SK-N-SH treated with all-trans-retinoic acid at 6 μM for 48 hours (cell line): ENCODE data around the gene SRPK2.
"Not testable (repeated sequence)": the region's sequence is repeated elsewhere in the genome, so short reads cannot be mapped to it uniquely, and the experiment has no call there.

Experiments
- ATAC-seq: fragments of 200-7000 bp; cut with Tn5 transposase; 3 replicates; pipeline ENCODE4 v1.9.1; 2020; ENCODE audit warnings: mild to moderate bottlenecking, moderate library complexity
- ARNTL ChIP-seq: fragments of 450-650 bp; formaldehyde crosslinking; IDR thresholded peaks from 2 replicates; pipeline ENCODE4 v1.5.0; 2020; ENCODE audit warnings: low read depth, mild to moderate bottlenecking, moderate library complexity, borderline replicate concordance
- CSDC2 ChIP-seq: fragments of 250-450 bp; sonication (Bioruptor Pico); IDR thresholded peaks from 2 replicates; pipeline ENCODE4 v1.5.0; 2020; ENCODE audit warnings: mild to moderate bottlenecking, moderate library complexity
- CSRNP3 ChIP-seq: fragments of 250-450 bp; sonication (Bioruptor Pico); IDR thresholded peaks from 2 replicates; pipeline ENCODE4 v1.5.1; 2021; ENCODE audit warnings: mild to moderate bottlenecking, moderate library complexity
- ESRRG ChIP-seq: fragments of 250-450 bp; sonication (Bioruptor Pico); IDR thresholded peaks from 2 replicates; pipeline ENCODE4 v1.6.1; 2021; ENCODE audit warnings: mild to moderate bottlenecking
- GLIS3 ChIP-seq: fragments of 250-450 bp; sonication (Bioruptor Pico); IDR thresholded peaks from 2 replicates; pipeline ENCODE4 v1.5.0; 2020; ENCODE audit warnings: mild to moderate bottlenecking, moderate library complexity
- ISL1 ChIP-seq: fragments of 250-450 bp; sonication (Bioruptor Pico); IDR thresholded peaks from 2 replicates; pipeline ENCODE4 v2.1.2; 2022; ENCODE audit warnings: mild to moderate bottlenecking, moderate library complexity
- OSR1 ChIP-seq: fragments of 250-450 bp; sonication (Bioruptor Pico); IDR thresholded peaks from 2 replicates; pipeline ENCODE4 v1.8.0; 2022; ENCODE audit warnings: moderate library complexity, mild to moderate bottlenecking, inconsistent platforms
- PATZ1 ChIP-seq: fragments of 250-450 bp; sonication (Bioruptor Pico); IDR thresholded peaks from 2 replicates; pipeline ENCODE4 v1.8.0; 2020; ENCODE audit warnings: mild to moderate bottlenecking, moderate library complexity, borderline replicate concordance
- RARB ChIP-seq: fragments of 250-450 bp; sonication (Bioruptor Pico); IDR thresholded peaks from 2 replicates; pipeline ENCODE4 v1.8.0; 2021; ENCODE audit warnings: mild to moderate bottlenecking, moderate library complexity
- SNAI2 ChIP-seq: fragments of 250-450 bp; sonication (Bioruptor Pico); IDR thresholded peaks from 2 replicates; pipeline ENCODE4 v1.5.0; 2020; ENCODE audit warnings: mild to moderate bottlenecking, moderate library complexity
- TCF4 ChIP-seq: fragments of 250-450 bp; sonication (Bioruptor Pico); IDR thresholded peaks from 2 replicates; pipeline ENCODE4 v1.8.0; 2021; ENCODE audit warnings: mild to moderate bottlenecking, moderate library complexity, borderline replicate concordance
- TOX ChIP-seq: fragments of 250-450 bp; sonication (Bioruptor Pico); IDR thresholded peaks from 2 replicates; pipeline ENCODE4 v1.8.0; 2021; ENCODE audit warnings: mild to moderate bottlenecking, moderate library complexity, borderline replicate concordance
- TSHZ2 ChIP-seq: fragments of 250-450 bp; sonication (Bioruptor Pico); IDR thresholded peaks from 2 replicates; pipeline ENCODE4 v1.5.0; 2020; ENCODE audit warnings: mild to moderate bottlenecking, moderate library complexity
- ZC3H10 ChIP-seq: fragments of 250-450 bp; sonication (Bioruptor Pico); IDR thresholded peaks from 2 replicates; pipeline ENCODE4 v1.5.1; 2021; ENCODE audit warnings: mild to moderate bottlenecking, moderate library complexity
- ZFP3 ChIP-seq: fragments of 250-450 bp; sonication (Bioruptor Pico); IDR thresholded peaks from 2 replicates; pipeline ENCODE4 v1.5.0; 2020; ENCODE audit warnings: mild to moderate bottlenecking, moderate library complexity
- ZFP30 ChIP-seq: fragments of 450-650 bp; formaldehyde crosslinking; IDR thresholded peaks from 2 replicates; pipeline ENCODE4 v1.5.0; 2022; ENCODE audit warnings: mild to moderate bottlenecking, moderate library complexity
- ZNF70 ChIP-seq: fragments of 450-650 bp; formaldehyde crosslinking; IDR thresholded peaks from 2 replicates; pipeline ENCODE4 v1.5.0; 2020; ENCODE audit warnings: mild to moderate bottlenecking, moderate library complexity
- ZNF8 ChIP-seq: fragments of 450-650 bp; formaldehyde crosslinking; IDR thresholded peaks from 2 replicates; pipeline ENCODE4 v1.5.0; 2020; ENCODE audit warnings: mild to moderate bottlenecking, moderate library complexity

The SRPK2 gene

GRCh38 chr7:105234886-105235285 is 153.8 kb downstream of the SRPK2 start:
- no peak for ATAC-seq
- no peak for TF ChIP-seq PATZ1
- no peak for TF ChIP-seq GLIS3 (CRISPR knock-in tag)
- TF ChIP-seq TSHZ2 (CRISPR knock-in tag) = no peak
- no peak for TF ChIP-seq CSRNP3 (CRISPR knock-in tag)
- TF ChIP-seq ZFP3 (CRISPR knock-in tag) = no peak
- no peak for TF ChIP-seq RARB
- no peak for TF ChIP-seq CSDC2 (CRISPR knock-in tag)
- no peak for TF ChIP-seq ZFP30 (CRISPR knock-in tag)
- TF ChIP-seq ZNF70 (CRISPR knock-in tag) = no peak
- TF ChIP-seq TCF4 = no peak
- TF ChIP-seq ESRRG (CRISPR knock-in tag) = no peak
- TF ChIP-seq TOX (CRISPR knock-in tag) = no peak
- TF ChIP-seq SNAI2 (CRISPR knock-in tag) = no peak
- TF ChIP-seq ISL1 (CRISPR knock-in tag) = no peak
- no peak for TF ChIP-seq ZC3H10 (CRISPR knock-in tag)
- TF ChIP-seq ARNTL (CRISPR knock-in tag) = no peak
- TF ChIP-seq ZNF8 (CRISPR knock-in tag) = no peak
- TF ChIP-seq OSR1 (CRISPR knock-in tag) = no peak

GRCh38 chr7:105232829-105233291 is 155.9 kb downstream of the SRPK2 start:
- ATAC-seq = not testable (repeated sequence)

- no peak; the same call in 2 of the 3 replicates for ATAC-seq
- TF ChIP-seq PATZ1 (no peak), TOX (CRISPR knock-in tag) (no peak), ZFP3 (CRISPR knock-in tag) (no peak), TCF4 (no peak), ARNTL (CRISPR knock-in tag) (no peak), ISL1 (CRISPR knock-in tag) (no peak), CSRNP3 (CRISPR knock-in tag) (no peak), TSHZ2 (CRISPR knock-in tag) (no peak), ZNF8 (CRISPR knock-in tag) (no peak)
Observed at GRCh38 chr7:105230486-105230885, 158.2 kb downstream of the SRPK2 start.
